Mucosa of descending colon (tissue), 3 donors: Measurements from ENCODE around the gene GPR62. TPM values are rescaled to one million over a fixed set of nuclear protein-coding genes. Genes with fewer than 3 reads are reported as not detected.
A peak's percentile ranks its signal among the peaks of the same experiment; 100 is the strongest.

Experiments
- ATAC-seq: fragments of 200-7000 bp; cut with Tn5 transposase; one replicate; pipeline ENCODE4 v1.9.1; 2020; ENCODE audit warnings: mild to moderate bottlenecking, moderate library complexity
- DNase-seq, 3 donors: peaks; one replicate each; pipeline ENCODE4 v3.0.0-alpha.2; 2020
- H3K36me3 ChIP-seq: fragments of 200-600 bp; one replicate; pipeline ENCODE4 v1.8.0; 2021; ENCODE audit warnings: low read depth, mild to moderate bottlenecking
- H3K4me1 ChIP-seq: fragments of 200-600 bp; one replicate; pipeline ENCODE4 v1.8.0; 2021; ENCODE audit warnings: low read depth, mild to moderate bottlenecking
- H3K4me3 ChIP-seq: fragments of 200-600 bp; one replicate; pipeline ENCODE4 v1.8.0; 2021; ENCODE audit warnings: mild to moderate bottlenecking
- H3K9me3 ChIP-seq: fragments of 200-600 bp; one replicate; pipeline ENCODE4 v1.8.0; 2021; ENCODE audit warnings: mild to moderate bottlenecking
- CTCF ChIP-seq: fragments of 200-600 bp; IDR thresholded peaks from one replicate; pipeline ENCODE4 v1.8.0; 2022; ENCODE audit warnings: antibody characterized with exemption, mild to moderate bottlenecking
- intact Hi-C, 2 donors: fragments of 100-400 bp; cut with DNase I in 1 of 2; cut with micrococcal nuclease in 1 of 2; formaldehyde crosslinking; loops; one replicate each; pipeline versions ENCODE4 v1.11.0 to v1.11.1; 2022; cut with DNase I, micrococcal nuclease
- total RNA-seq, 3 donors: library from RNA; stranded (reverse); fragmentation: NEBNext Ultra II Directional in 2 of 3; extraction: Animal tissue kit (Norgen Biotek cat#: 25700) in 2 of 3; gene quantifications; one replicate each; pipeline versions ENCODE4 v1.2.1 to v1.2.4, GENCODE V29; 2021 to 2023
- donor health status: DM: no; HTN: no; CAD: no; lungs with moderate emphysema.
- donor health status: DM: no; HTN: no; CAD: no.
- donor health status: DM: no; HTN: yes; CAD: no.

Gene GPR62
- total RNA-seq, 3 donors from 2014 or later, result 0.22 TPM; not detected in 2

GRCh38 chr3:51933471-51934138 is 21.6 kb upstream of the GPR62 start:
- Histone ChIP-seq H3K4me1 (no peaks in the 10 kb centered on the region), H3K4me3 (no peak overlapping the region), H3K36me3 (peaks cover 4% of the 10 kb centered on the region), H3K9me3 (no peaks in the 10 kb centered on the region)
- no peak for DNase-seq
- TF ChIP-seq CTCF, result no peak
- ATAC-seq, result peak; percentile 5
- intact Hi-C loops, result no loop called here

GRCh38 chr3:51934139-51934850 is 20.9 kb upstream of the GPR62 start:
- ATAC-seq (no peak), DNase-seq (no peak)
- TF ChIP-seq CTCF, result no peak
- intact Hi-C loops, result no loop called here
- no peaks in the 10 kb centered on the region for H3K9me3 ChIP-seq
- no peaks in the 10 kb centered on the region for H3K4me1 ChIP-seq
- no peak overlapping the region for H3K4me3 ChIP-seq
- H3K36me3 ChIP-seq, result peaks cover 4% of the 10 kb centered on the region

GRCh38 chr3:51934991-51935885 is 19.9 kb upstream of the GPR62 start:
- ATAC-seq (no peak), DNase-seq (no peak)
- Histone ChIP-seq H3K9me3 (no peaks in the 10 kb centered on the region), H3K36me3 (peaks cover 4% of the 10 kb centered on the region), H3K4me3 (no peak overlapping the region), H3K4me1 (peaks cover 4% of the 10 kb centered on the region)
- intact Hi-C loops, result no loop called here
- TF ChIP-seq CTCF, result no peak

GRCh38 chr3:51935886-51936755 is 19.1 kb upstream of the GPR62 start:
- intact Hi-C loops, result no loop called here
- ATAC-seq, result no peak
- DNase-seq, result no peak
- Histone ChIP-seq H3K4me3 (no peak overlapping the region), H3K9me3 (no peaks in the 10 kb centered on the region), H3K36me3 (peaks cover 4% of the 10 kb centered on the region), H3K4me1 (peaks cover 10% of the 10 kb centered on the region)
- TF ChIP-seq CTCF, result no peak

DNA sequence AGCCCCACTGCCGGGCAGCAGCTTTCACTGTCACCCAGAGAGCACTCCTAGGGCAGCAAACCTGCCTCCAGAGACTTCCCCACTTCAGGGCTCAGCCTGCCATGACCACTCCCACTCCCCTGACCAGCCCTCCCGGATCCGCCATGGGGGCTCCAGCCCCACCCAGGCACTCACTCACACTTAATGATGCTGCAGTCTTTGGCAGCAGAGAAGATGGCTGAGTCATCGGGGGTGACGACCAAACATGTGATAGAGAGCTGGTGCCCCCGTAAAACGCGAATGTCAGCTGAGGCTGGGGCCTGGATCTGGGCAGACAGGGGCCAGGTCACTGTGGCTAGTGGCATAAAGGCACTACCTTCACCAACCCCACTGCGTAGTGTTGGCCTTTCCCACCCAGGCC is 18.2 kb upstream of the GPR62 start:
- no peak for TF ChIP-seq CTCF
- ATAC-seq, result no peak
- DNase-seq, result no peak
- Histone ChIP-seq H3K9me3 (no peaks in the 10 kb centered on the region), H3K36me3 (peaks cover 8% of the 10 kb centered on the region), H3K4me1 (peaks cover 12% of the 10 kb centered on the region), H3K4me3 (no peak overlapping the region)
- intact Hi-C loops, result no loop called here
